CD4-positive, alpha-beta memory T cell (primary cell): Measurements from ENCODE around the gene ARSB. TPM values are rescaled to one million over a fixed set of nuclear protein-coding genes. Genes with fewer than 3 reads are reported as not detected.

Experiments used
- CTCF ChIA-PET: fragments of 350-600 bp; sonication (Branson Sonifier 250); formaldehyde crosslinking; loops from one replicate; lab custom pipeline; 2021; ENCODE audit warnings: inconsistent platforms; ENCODE audit not compliant: partially characterized antibody; lab: Charles Lee
- POLR2A ChIA-PET: fragments of 350-600 bp; sonication (Branson Sonifier 250); formaldehyde crosslinking; loops from one replicate; lab custom pipeline; 2021; ENCODE audit not compliant: partially characterized antibody; lab: Charles Lee
- DNase-seq, 5 donors: peaks; one replicate each; pipeline versions ENCODE4 v3.0.0 to v3.0.0-alpha.2; 2020 to 2022; ENCODE audit warnings: mixed read lengths in 1 of 5
- H3K27ac ChIP-seq: one replicate; pipeline ENCODE4 v1.7.0; 2013; ENCODE audit warnings: low read depth, low read length
- H3K27me3 ChIP-seq: 2 replicates; pipeline ENCODE4 v1.7.0; 2013; ENCODE audit warnings: mild to moderate bottlenecking, low read length, moderate library complexity; ENCODE audit not compliant: insufficient read depth
- H3K36me3 ChIP-seq: 2 replicates; pipeline ENCODE4 v1.7.0; 2013; ENCODE audit warnings: mild to moderate bottlenecking, low read length, moderate library complexity; ENCODE audit not compliant: insufficient read depth
- H3K4me1 ChIP-seq: 2 replicates; pipeline ENCODE4 v1.7.0; 2013; ENCODE audit warnings: mild to moderate bottlenecking, low read length, moderate library complexity; ENCODE audit not compliant: insufficient read depth
- H3K4me3 ChIP-seq, 2 donors: one replicate each; pipeline ENCODE4 v1.7.0; 2013; ENCODE audit warnings: low read length in 2 of 2, mild to moderate bottlenecking in 1 of 2
- H3K9me3 ChIP-seq, 2 donors: one replicate each; pipeline ENCODE4 v1.7.0; 2013; ENCODE audit warnings: low read length in 2 of 2, control low read depth in 1 of 2; ENCODE audit not compliant: control insufficient read depth in 1 of 2
- H3K27ac Mint-ChIP-seq, 7 donors: one replicate each; pipeline ENCODE4 v1.8.0; 2020 to 2021; ENCODE audit warnings: mixed read lengths in 7 of 7, mild to moderate bottlenecking in 6 of 7, inconsistent platforms in 3 of 7, moderate library complexity in 3 of 7
- H3K27me3 Mint-ChIP-seq, 2 donors: one replicate each; pipeline ENCODE4 v1.8.0; 2020 to 2021; ENCODE audit warnings: mixed read lengths in 2 of 2
- H3K36me3 Mint-ChIP-seq, 2 donors: one replicate each; pipeline ENCODE4 v1.8.0; 2020 to 2021; ENCODE audit warnings: mixed read lengths in 2 of 2, inconsistent platforms in 1 of 2, mild to moderate bottlenecking in 1 of 2
- H3K4me1 Mint-ChIP-seq, 4 donors: one replicate each; pipeline ENCODE4 v1.8.0; 2020 to 2021; ENCODE audit warnings: mixed read lengths in 4 of 4, mild to moderate bottlenecking in 1 of 4
- H3K4me3 Mint-ChIP-seq, 8 donors: one replicate each; pipeline ENCODE4 v1.8.0; 2020 to 2021; ENCODE audit warnings: mixed read lengths in 8 of 8, mild to moderate bottlenecking in 7 of 8, moderate library complexity in 6 of 8, inconsistent platforms in 3 of 8
- H3K9me3 Mint-ChIP-seq, 8 donors: one replicate each; pipeline ENCODE4 v1.8.0; 2020 to 2021; ENCODE audit warnings: mixed read lengths in 8 of 8, mild to moderate bottlenecking in 5 of 8, inconsistent platforms in 3 of 8, moderate library complexity in 1 of 8
- intact Hi-C: fragments of 100-400 bp; cut with micrococcal nuclease; formaldehyde crosslinking; loops from one replicate; pipeline ENCODE4 v1.15.1; 2023
- polyA plus RNA-seq, 2 donors: library from polyadenylated mRNA; unstranded; fragments of 300-500 nt; fragmentation: Illumina TruSeq; gene quantifications; one replicate each; pipeline ENCODE4 v1.2.3, GENCODE V29; 2021
- total RNA-seq, 2 experiments: library from RNA; stranded (reverse); gene quantifications; one replicate each; pipeline ENCODE4 v1.2.3, GENCODE V29; 2021

ARSB gene
- total and polyA plus RNA-seq, 4 experiments from 2014 or later, result 4.2 to 5.8 (median 4.9) TPM

DNA sequence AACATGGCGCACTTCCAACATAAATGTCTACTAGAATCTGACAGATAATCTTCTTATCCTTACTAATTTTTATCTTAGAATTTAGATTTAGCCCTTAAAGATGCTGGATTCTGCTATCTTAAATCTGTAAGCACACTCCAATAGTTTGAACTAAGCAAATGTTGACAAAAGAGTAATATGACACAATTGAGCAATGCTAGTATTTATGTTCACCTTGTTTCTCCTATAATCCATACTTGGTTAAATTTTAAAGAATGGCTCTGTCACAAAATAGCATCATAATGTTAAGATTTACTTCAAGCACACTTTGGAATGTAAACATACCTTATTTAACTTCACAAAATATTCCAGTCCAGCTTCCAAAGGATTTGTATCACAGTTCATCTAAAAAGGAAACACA lies 38.8 kb upstream of the ARSB start:
- no peaks in the 10 kb centered on the region for H3K36me3 Mint-ChIP-seq
- Histone ChIP-seq H3K27ac (no peak overlapping the region), H3K27me3 (peaks cover 12% of the 10 kb centered on the region), H3K4me1 (no peaks in the 10 kb centered on the region), H3K9me3 (no peaks in the 10 kb centered on the region), H3K36me3 (no peaks in the 10 kb centered on the region), H3K4me3 (no peak overlapping the region)
- H3K4me1 Mint-ChIP-seq, result peaks cover 0 to 11% (median 4%) of the 10 kb centered on the region in 4 donors
- DNase-seq, result no peak
- ChIA-PET POLR2A (no interaction called here), CTCF (interaction anchor here (0.7 to 5.9 kb wide), 15 partner anchors 8 to 442 kb away, joined by 3 to 64 read pairs (median 9); no protein-coding TSS in a partner anchor)
- peaks cover 25 to 46% of the 10 kb centered on the region in 2 donors for H3K27me3 Mint-ChIP-seq
- H3K9me3 Mint-ChIP-seq, result no peaks in the 10 kb centered on the region
- H3K27ac Mint-ChIP-seq, result no peak overlapping the region
- intact Hi-C loops, result loop anchor here (5.0 to 10.0 kb wide), 2 partner anchors 833 to 1061 kb away; no protein-coding TSS in a partner anchor
- no peak overlapping the region for H3K4me3 Mint-ChIP-seq

GRCh38 chr5:79023348-79023747 lies 38.2 kb upstream of the ARSB start:
- Histone ChIP-seq H3K4me3 (no peak overlapping the region), H3K27me3 (peaks cover 12% of the 10 kb centered on the region), H3K36me3 (no peaks in the 10 kb centered on the region), H3K4me1 (no peaks in the 10 kb centered on the region), H3K9me3 (no peaks in the 10 kb centered on the region), H3K27ac (no peak overlapping the region)
- Mint-ChIP-seq H3K27ac (no peak overlapping the region), H3K9me3 (no peaks in the 10 kb centered on the region), H3K4me1 (peaks cover 0 to 11% (median 4%) of the 10 kb centered on the region in 4 donors), H3K27me3 (peaks cover 25 to 47% of the 10 kb centered on the region in 2 donors), H3K36me3 (no peaks in the 10 kb centered on the region), H3K4me3 (no peak overlapping the region)
- DNase-seq, result no peak
- intact Hi-C loops, result loop anchor here (5.0 to 10.0 kb wide), 2 partner anchors 834 to 1061 kb away; no protein-coding TSS in a partner anchor
- CTCF ChIA-PET, result interaction anchor here (1.0 to 5.9 kb wide), 9 partner anchors 10 to 1060 kb away, joined by 3 to 64 read pairs (median 7); no protein-coding TSS in a partner anchor
- POLR2A ChIA-PET, result no interaction called here

DNA sequence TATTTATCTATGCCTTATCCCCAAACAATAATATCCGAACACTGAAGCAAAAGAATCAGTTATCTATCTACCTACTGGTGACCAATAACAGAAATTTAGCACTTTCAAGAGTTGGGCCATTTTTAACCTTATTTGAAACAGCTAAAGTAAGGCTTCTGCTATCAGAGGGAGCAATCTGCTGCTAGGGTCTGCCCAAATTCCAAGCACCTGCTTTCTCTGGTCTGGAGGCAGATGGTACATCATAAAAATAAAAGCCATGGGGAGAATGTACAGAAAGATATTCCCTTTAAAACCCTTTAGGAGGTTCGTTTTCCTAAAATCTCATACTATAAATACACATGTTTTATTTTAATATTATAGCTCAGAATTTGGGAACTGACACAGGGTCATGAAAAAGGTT lies 37.7 kb upstream of the ARSB start:
- peaks cover 12% of the 10 kb centered on the region for H3K27me3 ChIP-seq
- H3K4me1 ChIP-seq, result no peaks in the 10 kb centered on the region
- intact Hi-C loops, result loop anchor here (5.0 to 10.0 kb wide), 2 partner anchors 835 to 1062 kb away; no protein-coding TSS in a partner anchor
- Mint-ChIP-seq H3K9me3 (no peaks in the 10 kb centered on the region), H3K27me3 (peaks cover 26 to 47% of the 10 kb centered on the region in 2 donors), H3K36me3 (no peaks in the 10 kb centered on the region), H3K4me3 (no peak overlapping the region), H3K27ac (no peak overlapping the region), H3K4me1 (peaks cover 0 to 11% (median 4%) of the 10 kb centered on the region in 4 donors)
- no peak overlapping the region for H3K4me3 ChIP-seq
- ChIA-PET CTCF (interaction anchor here (0.7 to 5.9 kb wide), 10 partner anchors 10 to 1061 kb away, joined by 3 to 64 read pairs (median 7); no protein-coding TSS in a partner anchor), POLR2A (no interaction called here)
- no peaks in the 10 kb centered on the region for H3K9me3 ChIP-seq
- no peak overlapping the region for H3K27ac ChIP-seq
- DNase-seq, result no peak
- H3K36me3 ChIP-seq, result no peaks in the 10 kb centered on the region

GRCh38 chr5:79021753-79022152 lies 36.6 kb upstream of the ARSB start:
- no peak overlapping the region for H3K4me3 Mint-ChIP-seq
- H3K27me3 ChIP-seq, result peaks cover 12% of the 10 kb centered on the region
- CTCF ChIA-PET, result interaction anchor here (0.7 to 5.9 kb wide), 15 partner anchors 8 to 443 kb away, joined by 3 to 64 read pairs (median 5); partner anchors contain the start of gene ARSB
- no peaks in the 10 kb centered on the region for H3K4me1 ChIP-seq
- H3K27me3 Mint-ChIP-seq, result peaks cover 26 to 53% of the 10 kb centered on the region in 2 donors
- no peak overlapping the region for H3K27ac Mint-ChIP-seq
- no peak overlapping the region for H3K4me3 ChIP-seq
- no peaks in the 10 kb centered on the region for H3K36me3 ChIP-seq
- POLR2A ChIA-PET, result no interaction called here
- H3K27ac ChIP-seq, result no peak overlapping the region
- DNase-seq, result no peak
- H3K4me1 Mint-ChIP-seq, result peaks cover 0 to 11% (median 4%) of the 10 kb centered on the region in 4 donors
- no peaks in the 10 kb centered on the region for H3K9me3 ChIP-seq
- H3K36me3 Mint-ChIP-seq, result no peaks in the 10 kb centered on the region
- H3K9me3 Mint-ChIP-seq, result no peaks in the 10 kb centered on the region
- intact Hi-C loops, result loop anchor here (1.0 to 10.0 kb wide), 5 partner anchors 37 to 1063 kb away; partner anchors contain the start of gene ARSB

GRCh38 chr5:79020861-79021561 lies 35.9 kb upstream of the ARSB start:
- no peak overlapping the region for H3K27ac Mint-ChIP-seq
- POLR2A ChIA-PET, result interaction anchor here (1.0 kb wide), 1 partner anchor 37 kb away, joined by 6 read pairs; no protein-coding TSS in a partner anchor
- H3K9me3 ChIP-seq, result no peaks in the 10 kb centered on the region

DNA sequence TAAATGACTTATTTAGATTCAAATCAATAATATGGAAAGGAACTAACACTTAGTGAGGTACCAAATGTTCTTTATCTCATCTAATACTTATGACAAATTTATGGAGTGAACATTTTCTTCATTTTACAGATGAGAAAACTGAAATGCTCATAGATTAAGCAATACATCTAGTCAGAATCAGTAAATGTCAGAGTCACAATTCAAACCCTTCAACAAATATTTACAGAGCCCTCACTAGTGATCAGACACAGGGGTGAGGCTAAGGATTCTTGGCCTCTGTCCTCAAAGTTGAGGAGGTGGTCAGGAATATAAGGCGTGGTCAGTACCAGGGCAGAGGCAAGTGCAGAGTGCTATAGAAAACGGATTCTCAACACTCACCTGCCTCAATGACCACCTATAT lies 29.5 kb upstream of the ARSB start:
- POLR2A ChIA-PET, result no interaction called here
- H3K27me3 ChIP-seq, result no peaks in the 10 kb centered on the region
- CTCF ChIA-PET, result interaction anchor here (2.2 kb wide), 1 partner anchor 10 kb away, joined by 24 read pairs; no protein-coding TSS in a partner anchor
- Mint-ChIP-seq H3K4me3 (no peak overlapping the region), H3K27ac (no peak overlapping the region), H3K36me3 (peaks cover 0 to 3% of the 10 kb centered on the region in 2 donors), H3K4me1 (no peaks in the 10 kb centered on the region), H3K9me3 (peaks cover 6 to 22% (median 12%) of the 10 kb centered on the region in 8 donors), H3K27me3 (peaks cover 28 to 38% of the 10 kb centered on the region in 2 donors)
- DNase-seq, result no peak
- H3K36me3 ChIP-seq, result no peaks in the 10 kb centered on the region
- peaks cover 0 to 4% of the 10 kb centered on the region in 2 donors for H3K9me3 ChIP-seq
- H3K27ac ChIP-seq, result no peak overlapping the region
- intact Hi-C loops, result no loop called here
- no peak overlapping the region for H3K4me3 ChIP-seq
- H3K4me1 ChIP-seq, result no peaks in the 10 kb centered on the region

More at GRCh38 chr5:79020861-79021561, 35.9 kb upstream of the ARSB start:
- intact Hi-C loops, result loop anchor here (1.0 to 10.0 kb wide), 5 partner anchors 36 to 1064 kb away; partner anchors contain the start of gene ARSB
- Histone ChIP-seq H3K4me1 (no peaks in the 10 kb centered on the region), H3K27ac (no peak overlapping the region), H3K36me3 (no peaks in the 10 kb centered on the region), H3K4me3 (no peak overlapping the region), H3K27me3 (peaks cover 12% of the 10 kb centered on the region)
- CTCF ChIA-PET, result interaction anchor here (0.7 to 5.9 kb wide), 20 partner anchors 9 to 444 kb away, joined by 3 to 64 read pairs (median 4); partner anchors contain the start of gene ARSB
- H3K36me3 Mint-ChIP-seq, result no peaks in the 10 kb centered on the region
- DNase-seq, result peak in 3 of 5 donors; percentile 14 to 21 (median 18)
- H3K9me3 Mint-ChIP-seq, result no peaks in the 10 kb centered on the region
- peaks cover 22 to 53% of the 10 kb centered on the region in 2 donors for H3K27me3 Mint-ChIP-seq
- H3K4me1 Mint-ChIP-seq, result peaks cover 0 to 11% (median 4%) of the 10 kb centered on the region in 4 donors
- H3K4me3 Mint-ChIP-seq, result peak overlapping the region in 3 of 8 donors; percentile 11 to 33 (median 20)

DNA sequence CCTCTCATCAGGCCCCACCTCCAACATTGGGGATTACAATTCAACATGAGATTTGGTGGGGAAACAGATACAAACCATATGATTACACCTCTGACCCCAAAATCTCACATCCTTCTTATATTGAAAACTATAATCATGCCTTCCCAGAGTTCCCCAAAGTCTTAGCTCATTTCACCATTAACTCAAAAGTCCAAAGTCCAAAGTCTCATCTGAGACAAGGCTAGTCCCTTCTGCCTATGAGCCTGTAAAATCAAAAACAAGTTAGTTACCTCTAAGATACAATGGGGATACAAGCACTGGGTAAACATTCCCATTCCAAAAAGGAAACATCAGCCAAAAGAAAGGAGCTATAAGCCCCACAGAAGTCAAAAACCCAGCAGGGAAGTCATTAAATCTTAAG lies 26.8 kb upstream of the ARSB start:
- Histone ChIP-seq H3K36me3 (no peaks in the 10 kb centered on the region), H3K4me3 (no peak overlapping the region), H3K4me1 (no peaks in the 10 kb centered on the region), H3K9me3 (peaks cover 0 to 4% of the 10 kb centered on the region in 2 donors), H3K27me3 (no peaks in the 10 kb centered on the region), H3K27ac (no peak overlapping the region)
- Mint-ChIP-seq H3K27ac (no peak overlapping the region), H3K4me1 (no peaks in the 10 kb centered on the region), H3K9me3 (peaks cover 6 to 22% (median 12%) of the 10 kb centered on the region in 8 donors), H3K27me3 (peaks cover 20 to 26% of the 10 kb centered on the region in 2 donors), H3K4me3 (no peak overlapping the region), H3K36me3 (peaks cover 0 to 3% of the 10 kb centered on the region in 2 donors)
- CTCF ChIA-PET, result interaction anchor here (6.7 kb wide), 1 partner anchor 11 kb away, joined by 52 read pairs; no protein-coding TSS in a partner anchor
- intact Hi-C loops, result no loop called here
- DNase-seq, result no peak
- POLR2A ChIA-PET, result no interaction called here
